Measurements from ENCODE around the gene ACAD10. TPM values are rescaled to one million over a fixed set of nuclear protein-coding genes. Genes with fewer than 3 reads are reported as not detected.
"Not testable (repeated sequence)": the region's sequence is repeated elsewhere in the genome, so short reads cannot be mapped to it uniquely, and the experiment has no call there.

The ACAD10 gene
- total RNA-seq, 1 donor from 2014 or later, result 11.6 TPM

- no peak for TF ChIP-seq CTCF (IDR thresholded peaks at IDR 0.05; ENCODE audit: insufficient read depth, low read length, severe bottlenecking)
- Histone ChIP-seq H3K4me3 (ENCODE audit: low read depth, low read length) (no peak overlapping the region), H3K27me3 (ENCODE audit: control insufficient read depth, insufficient read depth, low read length) (no peaks in the 10 kb centered on the region), H3K36me3 (ENCODE audit: control insufficient read depth, insufficient read depth, low read length) (peaks cover 6% of the 10 kb centered on the region)
- no peak for DNase-seq (ENCODE audit: low read depth)
- peak; percentile 23 for FAIRE-seq
Measured at GRCh38 chr12:111733340-111733915, 47.6 kb downstream of the ACAD10 start.

- not testable (repeated sequence) for H3K27me3 ChIP-seq (ENCODE audit: control insufficient read depth, insufficient read depth, low read length); DNase-seq (ENCODE audit: low read depth); H3K4me3 ChIP-seq (ENCODE audit: low read depth, low read length); H3K36me3 ChIP-seq (ENCODE audit: control insufficient read depth, insufficient read depth, low read length); FAIRE-seq
Measured at GRCh38 chr12:111739524-111739923, 53.7 kb downstream of the ACAD10 start.

GRCh38 chr12:111741235-111741812, 55.5 kb downstream of the ACAD10 start:
- no peak for FAIRE-seq

GRCh38 chr12:111745211-111745610, 59.4 kb downstream of the ACAD10 start:
- DNase-seq (ENCODE audit: low read depth) (no peak), FAIRE-seq (no peak)
- Histone ChIP-seq H3K36me3 (ENCODE audit: control insufficient read depth, insufficient read depth, low read length) (peaks cover 12% of the 10 kb centered on the region), H3K27me3 (ENCODE audit: control insufficient read depth, insufficient read depth, low read length) (no peaks in the 10 kb centered on the region), H3K4me3 (ENCODE audit: low read depth, low read length) (no peak overlapping the region)
- TF ChIP-seq CTCF (IDR thresholded peaks at IDR 0.05; ENCODE audit: insufficient read depth, low read length, severe bottlenecking), result no peak

More at GRCh38 chr12:111741235-111741812, 55.5 kb downstream of the ACAD10 start:
- H3K27me3 ChIP-seq (ENCODE audit: control insufficient read depth, insufficient read depth, low read length), result no peaks in the 10 kb centered on the region
- TF ChIP-seq CTCF (IDR thresholded peaks at IDR 0.05; ENCODE audit: insufficient read depth, low read length, severe bottlenecking), result no peak
- H3K36me3 ChIP-seq (ENCODE audit: control insufficient read depth, insufficient read depth, low read length), result peaks cover 4% of the 10 kb centered on the region
- no peak for DNase-seq (ENCODE audit: low read depth)
- H3K4me3 ChIP-seq (ENCODE audit: low read depth, low read length), result no peak overlapping the region

- Histone ChIP-seq H3K36me3 (ENCODE audit: control insufficient read depth, insufficient read depth, low read length) (peaks cover 12% of the 10 kb centered on the region), H3K27me3 (ENCODE audit: control insufficient read depth, insufficient read depth, low read length) (no peaks in the 10 kb centered on the region), H3K4me3 (ENCODE audit: low read depth, low read length) (no peak overlapping the region)
- FAIRE-seq (no peak), DNase-seq (ENCODE audit: low read depth) (no peak)
- no peak for TF ChIP-seq CTCF (IDR thresholded peaks at IDR 0.05; ENCODE audit: insufficient read depth, low read length, severe bottlenecking)
Measured at GRCh38 chr12:111747333-111747732, 61.5 kb downstream of the ACAD10 start.

GRCh38 chr12:111748151-111748672, 62.4 kb downstream of the ACAD10 start:
- H3K36me3 ChIP-seq (ENCODE audit: control insufficient read depth, insufficient read depth, low read length), result peaks cover 12% of the 10 kb centered on the region
- no peak for FAIRE-seq
- no peak for DNase-seq (ENCODE audit: low read depth)
- no peaks in the 10 kb centered on the region for H3K27me3 ChIP-seq (ENCODE audit: control insufficient read depth, insufficient read depth, low read length)
- TF ChIP-seq CTCF (IDR thresholded peaks at IDR 0.05; ENCODE audit: insufficient read depth, low read length, severe bottlenecking), result no peak
- no peak overlapping the region for H3K4me3 ChIP-seq (ENCODE audit: low read depth, low read length)
